Keratinocyte (primary cell): ENCODE data around the gene CSNK1G2. TPM values are rescaled to one million over a fixed set of nuclear protein-coding genes. Genes with fewer than 3 reads are reported as not detected.
"Not testable (repeated sequence)": the region's sequence is repeated elsewhere in the genome, so short reads cannot be mapped to it uniquely, and the experiment has no call there.

Source experiments
- DNase-seq: peaks from one replicate; pipeline ENCODE4 v3.0.0-alpha.2; 2011; ENCODE audit warnings: low read depth, missing footprints, low spot score
- FAIRE-seq: peaks from 2 replicates; lab custom pipeline; 2011; peaks lifted over from hg19 to GRCh38; lab: Jason Lieb, UNC
- H2AFZ ChIP-seq: 2 replicates; pipeline ENCODE4 v1.6.0; 2012; ENCODE audit warnings: low read length, control low read depth, inconsistent platforms; ENCODE audit not compliant: control insufficient read depth
- H3K27ac ChIP-seq: 2 replicates; pipeline ENCODE4 v1.5.1; 2011; ENCODE audit warnings: low read length; ENCODE audit not compliant: control insufficient read depth, insufficient read depth
- H3K27me3 ChIP-seq: 3 replicates; pipeline ENCODE4 v1.6.0; 2011; ENCODE audit warnings: low read length; ENCODE audit not compliant: control insufficient read depth, insufficient read depth; ENCODE audit errors: extremely low read depth
- H3K36me3 ChIP-seq, 2 experiments: 2 replicates in 1 of 2; 3 replicates in 1 of 2; pipeline ENCODE4 v1.5.1; 2011; ENCODE audit warnings: low read length in 2 of 2, mild to moderate bottlenecking in 1 of 2; ENCODE audit not compliant: control insufficient read depth in 2 of 2, insufficient read depth in 2 of 2; ENCODE audit errors: extremely low read depth in 1 of 2
- H3K4me1 ChIP-seq: 3 replicates; pipeline ENCODE4 v1.5.1; 2011; ENCODE audit warnings: low read length; ENCODE audit not compliant: control insufficient read depth, insufficient read depth; ENCODE audit errors: extremely low read depth
- H3K4me2 ChIP-seq: 3 replicates; pipeline ENCODE4 v1.6.0; 2011; ENCODE audit warnings: low read depth, low read length; ENCODE audit not compliant: control insufficient read depth, insufficient read depth; ENCODE audit errors: extremely low read depth
- H3K4me3 ChIP-seq, 3 experiments: fragments of 200-600 bp in 1 of 3; sonication (generic) in 1 of 3; 2 replicates in 2 of 3; 3 replicates in 1 of 3; pipeline ENCODE4 v1.5.1; 2011 to 2016; ENCODE audit warnings: low read length in 3 of 3, mild to moderate bottlenecking in 3 of 3, control low read depth in 2 of 3, inconsistent platforms in 1 of 3, low read depth in 1 of 3, mixed read lengths in 1 of 3, mixed run types in 1 of 3, moderate library complexity in 1 of 3; ENCODE audit not compliant: control insufficient read depth in 2 of 3, insufficient read depth in 2 of 3; ENCODE audit errors: extremely low read depth in 1 of 3
- H3K79me2 ChIP-seq: 2 replicates; pipeline ENCODE4 v1.6.0; 2012; ENCODE audit warnings: low read length; ENCODE audit not compliant: control insufficient read depth, insufficient read depth
- H3K9ac ChIP-seq: 3 replicates; pipeline ENCODE4 v1.6.0; 2011; ENCODE audit warnings: low read length; ENCODE audit not compliant: control insufficient read depth, insufficient read depth; ENCODE audit errors: extremely low read depth
- H3K9me1 ChIP-seq: 3 replicates; pipeline ENCODE4 v1.6.0; 2011; ENCODE audit warnings: low read length; ENCODE audit not compliant: control insufficient read depth, insufficient read depth; ENCODE audit errors: extremely low read depth
- H3K9me3 ChIP-seq: 2 replicates; pipeline ENCODE4 v1.5.1; 2012; ENCODE audit warnings: low read depth, low read length; ENCODE audit not compliant: control insufficient read depth
- H4K20me1 ChIP-seq: 3 replicates; pipeline ENCODE4 v1.6.0; 2011; ENCODE audit warnings: low read length; ENCODE audit not compliant: control insufficient read depth, insufficient read depth; ENCODE audit errors: extremely low read depth
- EZH2 ChIP-seq: IDR thresholded peaks from one replicate; pipeline ENCODE4 v1.6.1; 2012; ENCODE audit warnings: inconsistent platforms, mild to moderate bottlenecking, low read length, moderate library complexity
- dilution Hi-C: fragments of 300-500 bp; cut with MboI; formaldehyde crosslinking; loops from one replicate; pipeline ENCODE4 v1.7.0; 2020; ENCODE audit warnings: low sequenced_read_pairs; ENCODE audit not compliant: extremely low pct_ligation_motif_present
- polyA plus RNA-seq, 5 experiments: library from polyadenylated mRNA; depleted of rRNA in 3 of 5; stranded (reverse) in 3 of 5; stranded (forward) in 1 of 5; unstranded in 1 of 5; fragments of >200 nt; gene quantifications; 1 replicate in 1 of 5; 2 replicates in 3 of 5; 3 replicates in 1 of 5; pipeline versions ENCODE4 v1.2.1 to v1.2.3, GENCODE V29; 2011 to 2012; ENCODE audit warnings: missing spikeins in 2 of 5, low read depth in 1 of 5, low replicate concordance in 1 of 5
- TF ChIP-seq, protein P1 (sequence below), 3 experiments: IDR thresholded peaks in 1 of 3; conservative IDR thresholded peaks in 1 of 3; optimal IDR thresholded peaks in 1 of 3; 2 replicates in 2 of 3; 3 replicates in 1 of 3; pipeline versions ENCODE3 to v1.5.1; 2011; ENCODE audit warnings: low read length in 3 of 3, mild to moderate bottlenecking in 3 of 3, moderate library complexity in 2 of 3, control low read depth in 1 of 3, inconsistent platforms in 1 of 3; ENCODE audit not compliant: insufficient read depth in 2 of 3; ENCODE audit errors: extremely low read depth in 1 of 3

The CSNK1G2 gene
- polyA plus RNA-seq, 1 donor (not counting 4 experiments of a cell fraction or from before 2014, with no cell fraction given) = 34.9 TPM

DNA sequence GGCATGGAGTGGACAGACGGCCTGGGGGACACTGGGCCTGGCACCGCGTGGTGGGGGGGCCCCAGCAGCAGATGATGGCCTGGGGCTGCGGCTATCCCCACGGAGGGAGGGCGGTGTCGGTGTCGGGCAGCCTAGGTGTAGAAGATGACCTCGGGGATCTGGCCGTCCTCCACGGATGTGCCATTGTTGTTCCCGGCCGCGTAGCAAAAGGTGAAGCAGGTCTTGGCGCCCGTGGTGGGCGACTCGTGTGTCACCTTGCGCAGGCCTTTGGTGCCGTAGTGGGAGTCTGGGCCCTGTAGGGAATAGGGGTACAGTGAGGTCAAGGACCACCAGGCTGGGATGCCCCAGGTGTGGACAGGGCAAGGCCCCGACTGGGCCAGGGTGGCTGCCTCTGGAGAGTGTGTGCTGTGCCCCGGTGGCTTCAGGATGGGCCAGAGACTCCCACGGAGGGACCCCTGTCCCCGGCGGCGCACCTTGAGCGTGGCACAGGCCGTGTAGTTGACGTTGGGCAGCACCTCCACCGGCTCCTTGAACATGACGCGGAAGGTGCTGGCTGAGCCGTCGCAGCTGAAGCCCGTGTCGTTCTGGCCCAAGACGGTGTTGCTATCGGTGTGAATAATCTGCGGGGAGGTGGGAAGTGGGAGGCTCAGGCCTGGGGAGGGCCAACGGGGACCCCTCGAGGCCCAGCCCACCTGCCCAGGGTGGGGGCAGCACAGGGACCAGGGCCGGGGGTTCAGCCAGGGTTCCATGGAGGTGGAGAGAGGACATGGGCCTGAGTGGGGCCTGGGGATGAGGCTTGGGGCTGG, 45.6 kb downstream of the CSNK1G2 start:
- Histone ChIP-seq H4K20me1 (peaks cover 2% of the 10 kb centered on the region), H3K4me3 (no peak overlapping the region), H3K9me3 (no peaks in the 10 kb centered on the region), H3K79me2 (no peaks in the 10 kb centered on the region), H3K9me1 (no peaks in the 10 kb centered on the region), H3K27ac (no peak overlapping the region), H3K9ac (no peak overlapping the region), H3K4me1 (no peaks in the 10 kb centered on the region), H3K27me3 (no peaks in the 10 kb centered on the region), H3K4me2 (no peak overlapping the region), H3K36me3 (peaks cover 30 to 37% of the 10 kb centered on the region in 2 experiments), H2AFZ (no peak overlapping the region)
- FAIRE-seq = no peak
- DNase-seq = no peak
- TF ChIP-seq, protein P1, sequence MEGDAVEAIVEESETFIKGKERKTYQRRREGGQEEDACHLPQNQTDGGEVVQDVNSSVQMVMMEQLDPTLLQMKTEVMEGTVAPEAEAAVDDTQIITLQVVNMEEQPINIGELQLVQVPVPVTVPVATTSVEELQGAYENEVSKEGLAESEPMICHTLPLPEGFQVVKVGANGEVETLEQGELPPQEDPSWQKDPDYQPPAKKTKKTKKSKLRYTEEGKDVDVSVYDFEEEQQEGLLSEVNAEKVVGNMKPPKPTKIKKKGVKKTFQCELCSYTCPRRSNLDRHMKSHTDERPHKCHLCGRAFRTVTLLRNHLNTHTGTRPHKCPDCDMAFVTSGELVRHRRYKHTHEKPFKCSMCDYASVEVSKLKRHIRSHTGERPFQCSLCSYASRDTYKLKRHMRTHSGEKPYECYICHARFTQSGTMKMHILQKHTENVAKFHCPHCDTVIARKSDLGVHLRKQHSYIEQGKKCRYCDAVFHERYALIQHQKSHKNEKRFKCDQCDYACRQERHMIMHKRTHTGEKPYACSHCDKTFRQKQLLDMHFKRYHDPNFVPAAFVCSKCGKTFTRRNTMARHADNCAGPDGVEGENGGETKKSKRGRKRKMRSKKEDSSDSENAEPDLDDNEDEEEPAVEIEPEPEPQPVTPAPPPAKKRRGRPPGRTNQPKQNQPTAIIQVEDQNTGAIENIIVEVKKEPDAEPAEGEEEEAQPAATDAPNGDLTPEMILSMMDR (optimal IDR thresholded peaks at IDR 0.05 in 1 of 3, IDR thresholded peaks at IDR 0.05 in 1 of 3, conservative IDR thresholded peaks at IDR 0.05 in 1 of 3; ENCODE audit: extremely low read depth in 1 of 3, insufficient read depth in 2 of 3, low read length in 3 of 3) = no peak
- no peak for TF ChIP-seq EZH2
- dilution Hi-C loops = no loop called here

DNA sequence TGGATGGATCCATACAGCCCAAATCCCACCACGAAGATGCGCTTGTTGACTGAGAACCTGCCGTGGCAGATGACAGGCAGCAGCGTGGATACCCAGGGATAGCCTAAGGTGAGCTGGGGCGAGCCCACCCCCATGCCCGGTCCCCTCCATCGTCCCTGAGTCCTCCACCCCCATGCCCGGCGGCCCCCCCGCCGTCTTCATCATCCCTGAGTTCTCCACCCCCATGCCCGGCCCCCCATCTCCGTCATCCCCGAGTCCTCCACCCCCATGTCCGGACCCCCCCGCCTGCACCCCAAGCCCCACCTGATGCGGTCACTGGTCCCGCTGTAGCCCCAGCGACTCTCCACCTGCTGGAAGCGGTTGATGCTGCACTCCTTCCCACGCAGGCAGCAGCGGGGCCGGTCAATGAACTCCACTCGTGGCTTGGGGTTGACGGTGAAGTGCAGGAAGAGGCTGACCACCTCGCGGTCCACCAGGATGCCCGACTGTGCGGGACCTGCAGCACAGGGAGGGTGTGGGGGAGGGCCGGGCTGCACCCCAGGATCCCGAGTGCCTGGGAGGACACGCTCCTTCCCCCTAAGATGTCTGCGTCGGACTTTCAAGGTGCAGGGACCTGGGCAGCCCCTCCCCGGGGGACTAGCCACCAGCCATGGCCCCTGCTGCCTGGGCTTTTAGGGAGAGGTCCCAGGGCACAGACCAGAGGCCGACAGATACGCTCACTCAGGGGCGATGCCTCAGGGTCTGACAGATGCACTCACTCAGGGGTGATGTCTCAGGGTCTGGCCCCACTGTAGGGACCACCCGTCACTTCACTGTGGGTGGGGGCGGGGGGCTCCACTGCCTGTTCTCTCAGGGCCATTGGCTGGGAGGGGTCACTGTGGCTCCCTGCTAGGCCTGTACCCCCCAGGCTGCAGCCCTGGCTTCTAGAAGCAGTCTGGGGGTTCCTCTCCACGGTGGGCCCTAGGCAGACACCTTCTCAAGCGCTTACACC, 46.5 kb downstream of the CSNK1G2 start:
- H3K4me2 ChIP-seq = no peak overlapping the region
- no peak overlapping the region for H2AFZ ChIP-seq
- FAIRE-seq (no peak), DNase-seq (no peak)
- no peak overlapping the region for H3K4me3 ChIP-seq
- H3K9me3 ChIP-seq = no peaks in the 10 kb centered on the region
- no peak overlapping the region for H3K27ac ChIP-seq
- H3K36me3 ChIP-seq = peaks cover 26 to 34% of the 10 kb centered on the region in 2 experiments
- H3K9me1 ChIP-seq = no peaks in the 10 kb centered on the region
- H3K4me1 ChIP-seq = no peaks in the 10 kb centered on the region
- peaks cover 2% of the 10 kb centered on the region for H4K20me1 ChIP-seq
- dilution Hi-C loops = no loop called here
- no peak overlapping the region for H3K9ac ChIP-seq
- H3K79me2 ChIP-seq = no peaks in the 10 kb centered on the region
- TF ChIP-seq, protein P1 (optimal IDR thresholded peaks at IDR 0.05 in 1 of 3, IDR thresholded peaks at IDR 0.05 in 1 of 3, conservative IDR thresholded peaks at IDR 0.05 in 1 of 3; ENCODE audit: extremely low read depth in 1 of 3, insufficient read depth in 2 of 3, low read length in 3 of 3) = no peak
- TF ChIP-seq EZH2 = no peak
- H3K27me3 ChIP-seq = no peaks in the 10 kb centered on the region

DNA sequence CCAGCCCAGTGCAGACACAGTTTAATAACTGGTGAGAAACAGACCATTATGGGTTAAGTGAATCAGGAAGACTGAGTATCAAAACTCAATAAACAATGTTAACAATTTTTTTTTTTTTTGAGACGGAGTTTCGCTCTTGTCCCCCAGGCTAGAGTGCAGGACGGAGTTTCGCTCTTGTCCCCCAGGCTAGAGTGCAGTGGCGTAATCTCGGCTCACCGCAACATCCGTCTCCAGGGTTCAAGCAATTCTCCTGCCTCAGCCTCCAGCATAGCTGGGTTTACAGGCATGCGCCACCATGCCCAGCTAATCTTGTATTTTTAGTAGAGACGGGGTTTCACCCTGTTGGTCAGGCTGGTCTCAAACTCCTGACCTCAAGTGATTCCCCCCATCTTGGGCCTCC, 47.5 kb downstream of the CSNK1G2 start:
- dilution Hi-C loops = not testable (repeated sequence)
- peaks cover 30 to 34% of the 10 kb centered on the region in 2 experiments for H3K36me3 ChIP-seq

More for the DNA sequence above, 47.5 kb downstream of the CSNK1G2 start:
- not testable (repeated sequence) for H3K79me2 ChIP-seq, H3K9me1 ChIP-seq, DNase-seq, H4K20me1 ChIP-seq, H3K27me3 ChIP-seq, H3K9me3 ChIP-seq, FAIRE-seq, H3K9ac ChIP-seq, H3K4me2 ChIP-seq, H2AFZ ChIP-seq, H3K4me1 ChIP-seq, H3K4me3 ChIP-seq, H3K27ac ChIP-seq
